Psoas muscle (tissue), 8 donors: ENCODE measurements around the gene MAU2. TPM values are rescaled to one million over a fixed set of nuclear protein-coding genes. Genes with fewer than 3 reads are reported as not detected.

ENCODE experiments used
- ATAC-seq, 4 donors: fragments of 200-7000 bp; cut with Tn5 transposase; one replicate each; pipeline ENCODE4 v1.9.1; 2020; ENCODE audit warnings: moderate library complexity in 3 of 4, mild to moderate bottlenecking in 2 of 4
- DNase-seq, 2 donors: peaks; one replicate each; pipeline ENCODE4 v3.0.0-alpha.2; 2020
- H3K27ac ChIP-seq: fragments of 200-600 bp; one replicate; pipeline ENCODE4 v1.8.0; 2022
- H3K27me3 ChIP-seq, 3 donors: fragments of 200-600 bp in 1 of 3; one replicate each; pipeline versions ENCODE4 v1.6.1 to v1.8.0; 2013 to 2022; ENCODE audit warnings: low read length in 2 of 3, mild to moderate bottlenecking in 2 of 3, moderate library complexity in 1 of 3; ENCODE audit not compliant: insufficient read depth in 3 of 3
- H3K36me3 ChIP-seq, 2 donors: fragments of 200-600 bp in 1 of 2; one replicate each; pipeline versions ENCODE4 v1.6.1 to v1.8.0; 2013 to 2022; ENCODE audit warnings: low read depth in 1 of 2, mild to moderate bottlenecking in 1 of 2, moderate library complexity in 1 of 2; ENCODE audit not compliant: insufficient read depth in 1 of 2
- H3K4me1 ChIP-seq: fragments of 200-600 bp; one replicate; pipeline ENCODE4 v1.8.0; 2022
- H3K4me3 ChIP-seq: fragments of 200-600 bp; one replicate; pipeline ENCODE4 v1.8.0; 2022; ENCODE audit warnings: mild to moderate bottlenecking
- H3K9me3 ChIP-seq: fragments of 200-600 bp; one replicate; pipeline ENCODE4 v1.8.0; 2022
- CTCF ChIP-seq: fragments of 200-600 bp; IDR thresholded peaks from one replicate; pipeline ENCODE4 v1.8.0; 2022; ENCODE audit warnings: antibody characterized with exemption
- WGBS, 3 donors: extraction: QIAGEN DNeasy Blood & Tissue Kit; methylation state at CpG; one replicate each; pipeline versions ENCODE4 v1.1.6 to v1.1.7; 2013; 5-methylcytosine and 5-hydroxymethylcytosine counted together
- intact Hi-C, 2 donors: fragments of 100-400 bp; cut with DNase I; formaldehyde crosslinking; loops; one replicate each; pipeline versions ENCODE4 v1.11.0 to v1.14.2; 2022
- polyA plus RNA-seq, 3 donors: library from polyadenylated mRNA; stranded (reverse); fragments of 200-250 nt; gene quantifications; one replicate each; pipeline ENCODE4 v1.2.3, GENCODE V29; 2013
- total RNA-seq, 4 donors: library from RNA; stranded (reverse); fragmentation: NEBNext Ultra II Directional in 2 of 4; extraction: Animal tissue kit (Norgen Biotek cat#: 25700) in 2 of 4; gene quantifications; one replicate each; pipeline versions ENCODE4 v1.2.1 to v1.2.4, GENCODE V29; 2021 to 2023
- donor health status: healthy with polysubstance abuse.
- donor health status: DM: no; HTN: no; CAD: no; lungs with moderate emphysema.
- donor health status: Bipolar disorder and iron deficiency.
- donor health status: healthy.
- donor health status: DM: yes; HTN: yes; CAD: no.
- donor health status: DM: no; HTN: no; CAD: no.
- donor health status: DM: no; HTN: no; CAD: no.
- donor health status: DM: yes; HTN: yes; CAD: no.

The MAU2 gene
- total and polyA plus RNA-seq, 7 donors, result 12.3 to 55.1 (median 26.2) TPM

DNA sequence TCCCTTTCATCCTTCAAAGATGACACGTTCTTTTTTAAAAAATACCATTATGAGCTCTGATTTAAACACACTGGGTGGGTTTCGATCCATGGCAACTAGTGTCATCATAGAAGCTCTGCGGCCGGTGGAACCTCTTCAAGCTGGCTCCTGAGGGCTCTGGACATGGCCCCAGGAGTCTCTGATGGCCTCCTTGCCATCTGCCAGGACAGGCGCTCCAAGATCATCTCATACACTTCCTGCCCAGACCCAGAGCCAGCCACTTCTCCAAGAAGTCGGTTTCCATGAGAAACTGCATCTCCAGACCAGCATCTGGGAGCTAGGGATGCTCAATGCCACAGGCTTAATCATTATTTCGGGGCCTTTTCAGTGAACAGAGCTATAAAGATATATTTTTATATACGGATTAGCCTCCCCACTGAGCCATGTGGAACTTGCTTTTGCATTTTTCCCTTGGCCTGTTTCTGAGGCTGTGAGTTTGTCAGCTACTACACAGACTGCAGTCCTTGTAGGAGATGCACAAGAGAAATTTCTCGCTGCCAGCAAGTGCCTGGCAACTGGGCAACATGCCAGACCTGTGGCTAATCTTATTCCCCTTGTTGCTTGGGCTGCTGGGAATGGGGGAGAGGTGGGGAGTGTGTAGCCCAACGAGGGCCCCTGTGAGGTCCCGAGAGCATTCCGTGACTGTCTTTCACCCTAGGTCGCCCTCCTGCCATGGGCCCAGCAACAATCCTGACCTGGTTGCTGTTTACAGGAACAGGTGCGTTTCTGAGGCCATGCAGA lies 16.3 kb upstream of the MAU2 start:
- WGBS, 3 donors, result 88 to 92% (median 92%) methylated on average over 14 of the region's 14 CpGs
- intact Hi-C loops, result no loop called here
- no peak for TF ChIP-seq CTCF
- Histone ChIP-seq H3K4me3 (no peak overlapping the region), H3K4me1 (no peaks in the 10 kb centered on the region), H3K27ac (no peak overlapping the region), H3K27me3 (no peaks in the 10 kb centered on the region), H3K36me3 (peaks cover 0 to 86% of the 10 kb centered on the region in 2 donors), H3K9me3 (no peaks in the 10 kb centered on the region)
- no peak for DNase-seq
- no peak for ATAC-seq

DNA sequence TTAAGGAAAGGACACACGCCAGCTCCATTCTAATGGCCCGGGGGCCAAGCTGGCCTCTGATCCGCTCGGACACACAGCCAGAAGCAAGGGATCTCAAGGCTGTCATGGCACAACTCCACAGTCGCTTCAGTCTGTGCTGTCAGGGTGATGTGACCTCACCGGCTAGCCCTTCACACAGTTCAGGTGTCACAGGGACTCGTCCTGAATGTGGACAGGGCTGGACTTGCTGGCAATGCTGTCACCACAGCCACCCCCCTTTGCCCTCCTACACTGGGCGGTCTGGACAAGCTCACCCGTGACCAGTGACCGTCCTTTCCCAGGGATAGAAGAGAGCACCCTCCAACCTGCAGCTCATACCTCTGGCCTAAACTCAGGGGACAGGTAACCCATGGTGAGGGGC lies 15.6 kb upstream of the MAU2 start:
- intact Hi-C loops, result no loop called here
- Histone ChIP-seq H3K4me1 (no peaks in the 10 kb centered on the region), H3K36me3 (peaks cover 0 to 92% of the 10 kb centered on the region in 2 donors), H3K27me3 (no peaks in the 10 kb centered on the region), H3K4me3 (no peak overlapping the region), H3K27ac (no peak overlapping the region), H3K9me3 (no peaks in the 10 kb centered on the region)
- no peak for DNase-seq
- ATAC-seq, result no peak
- 85 to 94% (median 93%) methylated on average over 9 to 10 of the region's 10 CpGs for WGBS, 3 donors
- TF ChIP-seq CTCF, result no peak

DNA sequence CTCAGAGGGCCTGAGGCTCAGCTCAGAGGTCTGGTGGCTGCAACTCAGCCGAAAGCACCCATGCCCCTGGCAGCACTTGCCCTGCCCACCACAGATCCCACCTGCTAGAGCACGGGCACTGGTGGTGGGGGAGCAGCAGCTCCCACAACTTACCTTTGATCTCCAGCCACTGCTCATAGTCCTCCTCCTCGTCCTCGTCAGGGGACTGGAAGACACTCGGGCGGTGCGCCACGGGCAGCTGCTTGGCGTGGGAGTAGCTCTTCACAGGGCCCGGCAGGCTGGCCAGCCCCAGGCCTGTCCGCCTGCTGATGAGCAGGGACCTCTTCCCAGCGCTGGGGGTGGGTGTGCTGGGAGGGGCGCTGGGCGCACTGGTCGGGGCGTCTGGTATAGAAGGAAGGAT lies 14.9 kb upstream of the MAU2 start:
- Histone ChIP-seq H3K4me1 (no peaks in the 10 kb centered on the region), H3K36me3 (peaks cover 0 to 92% of the 10 kb centered on the region in 2 donors), H3K4me3 (no peak overlapping the region), H3K9me3 (no peaks in the 10 kb centered on the region), H3K27me3 (no peaks in the 10 kb centered on the region), H3K27ac (no peak overlapping the region)
- WGBS, 3 donors, result 85 to 90% (median 87%) methylated on average over 16 of the region's 16 CpGs
- no peak for TF ChIP-seq CTCF
- ATAC-seq, result no peak
- intact Hi-C loops, result no loop called here
- no peak for DNase-seq

DNA sequence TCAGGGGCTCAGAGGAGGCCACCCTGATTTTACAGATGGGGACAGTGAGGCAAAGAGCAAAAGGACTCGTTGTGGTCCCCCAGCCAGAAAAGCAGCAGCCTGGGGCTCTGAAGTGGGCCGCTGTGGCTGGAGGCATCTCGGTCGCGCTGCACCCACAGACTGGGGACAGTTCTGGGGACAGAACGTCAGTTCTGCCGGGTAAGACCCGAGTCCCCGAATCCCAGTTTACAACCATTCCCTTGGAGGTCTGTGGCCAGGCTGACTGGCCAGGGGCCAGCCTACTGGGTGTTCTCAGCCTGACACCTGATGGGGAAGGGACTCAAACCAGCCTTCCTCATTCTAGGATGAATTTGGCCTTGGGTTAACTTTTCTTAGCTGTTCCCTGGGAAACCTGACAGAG lies 14.4 kb upstream of the MAU2 start:
- no peaks in the 10 kb centered on the region for H3K27me3 ChIP-seq

More for the DNA sequence above, 14.4 kb upstream of the MAU2 start:
- Histone ChIP-seq H3K4me1 (no peaks in the 10 kb centered on the region), H3K9me3 (no peaks in the 10 kb centered on the region), H3K4me3 (no peak overlapping the region), H3K36me3 (peaks cover 0 to 92% of the 10 kb centered on the region in 2 donors), H3K27ac (no peak overlapping the region)
- ATAC-seq (no peak), DNase-seq (no peak)
- intact Hi-C loops, result no loop called here
- no peak for TF ChIP-seq CTCF
- WGBS, 3 donors, result 90 to 96% (median 93%) methylated on average over 9 of the region's 9 CpGs
